Stomach (tissue), 9 donors: ENCODE data around the gene MARK1. TPM values are rescaled to one million over a fixed set of nuclear protein-coding genes. Genes with fewer than 3 reads are reported as not detected.

Experiments
- DNase-seq, 2 donors: peaks; one replicate each; pipeline versions ENCODE4 v3.0.0 to v3.0.0-alpha.2; 2013 to 2019
- H3K27ac ChIP-seq, 5 donors: fragments of 200-600 bp in 4 of 5; sonication (generic) in 4 of 5; one replicate each; pipeline ENCODE4 v1.5.1; 2013 to 2019; ENCODE audit warnings: mild to moderate bottlenecking in 1 of 5, moderate library complexity in 1 of 5
- H3K27me3 ChIP-seq, 3 donors: fragments of 200-600 bp; sonication (generic); one replicate each; pipeline ENCODE4 v1.5.1; 2017 to 2019; ENCODE audit warnings: mixed run types in 1 of 3
- H3K36me3 ChIP-seq, 4 donors: fragments of 200-600 bp; sonication (generic); 1 replicate in 3 of 4; 2 replicates in 1 of 4; pipeline ENCODE4 v1.5.1; 2016 to 2019
- H3K4me1 ChIP-seq, 4 donors: fragments of 200-600 bp; sonication (generic); one replicate each; pipeline ENCODE4 v1.5.1; 2016 to 2019
- H3K4me3 ChIP-seq, 4 donors: fragments of 200-600 bp; sonication (generic) in 3 of 4; one replicate each; pipeline ENCODE4 v1.5.1; 2016 to 2019; ENCODE audit warnings: mild to moderate bottlenecking in 1 of 4
- H3K9me3 ChIP-seq, 4 donors: fragments of 200-600 bp; sonication (generic); one replicate each; pipeline ENCODE4 v1.5.1; 2016 to 2019
- CTCF ChIP-seq, 7 experiments: fragments of 450-650 bp in 4 of 7; fragments of 200-600 bp in 3 of 7; sonication (generic) in 3 of 7; IDR thresholded peaks; one replicate each; pipeline ENCODE4 v1.5.1; 2016 to 2019; ENCODE audit warnings: antibody characterized with exemption in 7 of 7, control low read depth in 2 of 7, mild to moderate bottlenecking in 1 of 7
- EP300 ChIP-seq: sonication (generic); formaldehyde crosslinking; IDR thresholded peaks from one replicate; pipeline ENCODE4 v1.6.1; 2017; ENCODE audit warnings: antibody characterized with exemption
- POLR2A ChIP-seq, 4 donors: fragments of 450-650 bp; IDR thresholded peaks; one replicate each; pipeline ENCODE4 v1.6.1; 2016; ENCODE audit warnings: antibody characterized with exemption in 4 of 4, control low read depth in 2 of 4, mild to moderate bottlenecking in 1 of 4, moderate library complexity in 1 of 4
- POLR2AphosphoS5 ChIP-seq, 3 donors: sonication (generic); formaldehyde crosslinking; IDR thresholded peaks; one replicate each; pipeline ENCODE4 v1.6.1; 2016; ENCODE audit warnings: antibody characterized with exemption in 3 of 3
- WGBS, 5 donors: extraction: QIAGEN DNeasy Blood & Tissue Kit in 3 of 5; methylation state at CpG; one replicate each; pipeline versions ENCODE4 v1.1.5 to v1.1.7; 2013 to 2018; 5-methylcytosine and 5-hydroxymethylcytosine counted together
- intact Hi-C: fragments of 100-400 bp; cut with DNase I; formaldehyde crosslinking; loops from one replicate; pipeline ENCODE4 v1.15.1; 2023; ENCODE audit warnings: low total_unique reads
- polyA plus RNA-seq, 3 donors: library from polyadenylated mRNA; stranded (reverse); fragments of 200-250 nt; gene quantifications; one replicate each; pipeline ENCODE4 v1.2.3, GENCODE V29; 2013
- total RNA-seq, 5 donors: library from RNA; depleted of rRNA; stranded (reverse); fragments of >200 nt; gene quantifications; one replicate each; pipeline versions ENCODE4 v1.1.0 to v1.2.3, GENCODE V29; 2014 to 2016
- donor health status: healthy with polysubstance abuse.
- donor health status: Bipolar disorder and iron deficiency.
- donor health status: healthy.

MARK1 gene
- total and polyA plus RNA-seq, 8 donors = 1.7 to 12.7 (median 3.2) TPM; not detected in 1

GRCh38 chr1:220529521-220530020 is 1.6 kb downstream of the MARK1 start:
- peaks cover 0 to 41% (median 29%) of the 10 kb centered on the region in 3 donors for H3K27me3 ChIP-seq
- TF ChIP-seq POLR2AphosphoS5 (IDR thresholded peaks at IDR 0.05) = no peak
- TF ChIP-seq POLR2A (IDR thresholded peaks at IDR 0.05) = no peak
- no peak for TF ChIP-seq EP300
- no peak for TF ChIP-seq CTCF (IDR thresholded peaks at IDR 0.05)
- WGBS, 5 donors = 42 to 60% (median 52%) methylated on average over 6 of the region's 6 CpGs
- peak overlapping the region; percentile 65 to 82 (median 76) for H3K4me3 ChIP-seq
- H3K4me1 ChIP-seq = peaks cover 0 to 33% (median 25%) of the 10 kb centered on the region in 4 donors
- H3K9me3 ChIP-seq = no peaks in the 10 kb centered on the region
- peak overlapping the region in 4 of 5 donors; percentile 77 to 88 (median 83) for H3K27ac ChIP-seq
- no peak for DNase-seq
- intact Hi-C loops = no loop called here
- H3K36me3 ChIP-seq = no peaks in the 10 kb centered on the region

- H3K4me1 ChIP-seq = peaks cover 0 to 19% (median 12%) of the 10 kb centered on the region in 4 donors
Measured at GRCh38 chr1:220533504-220534109, 5.7 kb downstream of the MARK1 start.

GRCh38 chr1:220544901-220545303 is 17.0 kb downstream of the MARK1 start:
- Histone ChIP-seq H3K9me3 (no peaks in the 10 kb centered on the region), H3K27ac (no peak overlapping the region), H3K4me3 (no peak overlapping the region), H3K27me3 (no peaks in the 10 kb centered on the region), H3K36me3 (no peaks in the 10 kb centered on the region), H3K4me1 (no peaks in the 10 kb centered on the region)
- intact Hi-C loops = no loop called here
- peak in 1 of 2 donors; percentile 22 for DNase-seq
- WGBS, 5 donors = 44 to 80% (median 59%) methylated on average over 3 of the region's 3 CpGs
- TF ChIP-seq CTCF (IDR thresholded peaks at IDR 0.05) (peak in 1 of 7 experiments; percentile 11), EP300 (no peak), POLR2AphosphoS5 (IDR thresholded peaks at IDR 0.05) (no peak)

More at GRCh38 chr1:220533504-220534109, 5.7 kb downstream of the MARK1 start:
- Histone ChIP-seq H3K27me3 (peaks cover 0 to 15% (median 10%) of the 10 kb centered on the region in 3 donors), H3K9me3 (no peaks in the 10 kb centered on the region), H3K36me3 (no peaks in the 10 kb centered on the region), H3K4me3 (no peak overlapping the region), H3K27ac (no peak overlapping the region)
- intact Hi-C loops = no loop called here
- no peak for TF ChIP-seq EP300
- no peak for TF ChIP-seq CTCF (IDR thresholded peaks at IDR 0.05)
- no peak for TF ChIP-seq POLR2A (IDR thresholded peaks at IDR 0.05)
- no peak for TF ChIP-seq POLR2AphosphoS5 (IDR thresholded peaks at IDR 0.05)
- no peak for DNase-seq
- 86 to 96% (median 91%) methylated on average over 2 of the region's 2 CpGs for WGBS, 5 donors

- no peaks in the 10 kb centered on the region for H3K9me3 ChIP-seq
- no peak overlapping the region for H3K27ac ChIP-seq
- intact Hi-C loops = no loop called here
- H3K4me3 ChIP-seq = no peak overlapping the region
- H3K4me1 ChIP-seq = peaks cover 0 to 9% (median 0%) of the 10 kb centered on the region in 4 donors
- no peaks in the 10 kb centered on the region for H3K36me3 ChIP-seq
- 62 to 76% (median 74%) methylated on average over 6 of the region's 6 CpGs for WGBS, 5 donors
- TF ChIP-seq CTCF (IDR thresholded peaks at IDR 0.05) (no peak), POLR2AphosphoS5 (IDR thresholded peaks at IDR 0.05) (no peak), EP300 (no peak), POLR2A (IDR thresholded peaks at IDR 0.05) (no peak)
- peak in 1 of 2 donors; percentile 26 for DNase-seq
- no peaks in the 10 kb centered on the region for H3K27me3 ChIP-seq
Measured at GRCh38 chr1:220550811-220551399, 23.0 kb downstream of the MARK1 start.
